22Rv1 (cell line): Measurements from ENCODE around the gene MBNL2.

ENCODE experiments used
- H3K27ac ChIP-seq: fragments of 450-650 bp; 2 replicates; pipeline ENCODE4 v1.5.1; 2017
- CTCF ChIP-seq: fragments of 450-650 bp; IDR thresholded peaks from 2 replicates; pipeline ENCODE4 v1.5.1; 2017; ENCODE audit warnings: mild to moderate bottlenecking
- ZFX ChIP-seq: fragments of 450-650 bp; IDR thresholded peaks from 2 replicates; pipeline ENCODE4 v1.6.1; 2017; ENCODE audit warnings: antibody characterized with exemption, borderline replicate concordance

MBNL2 gene

GRCh38 chr13:97329331-97329730 lies 107.2 kb downstream of the MBNL2 start:
- TF ChIP-seq ZFX (no peak), CTCF (no peak)
- H3K27ac ChIP-seq, result no peak overlapping the region

- no peak overlapping the region for H3K27ac ChIP-seq
- TF ChIP-seq ZFX, result no peak
- TF ChIP-seq CTCF, result no peak
Observed at GRCh38 chr13:97330448-97330847, 108.3 kb downstream of the MBNL2 start.

GRCh38 chr13:97332742-97333141 lies 110.6 kb downstream of the MBNL2 start:
- TF ChIP-seq CTCF (no peak), ZFX (no peak)
- no peak overlapping the region for H3K27ac ChIP-seq

- TF ChIP-seq CTCF (no peak), ZFX (no peak)
- no peak overlapping the region for H3K27ac ChIP-seq
Observed at GRCh38 chr13:97333983-97334382, 111.8 kb downstream of the MBNL2 start.

- H3K27ac ChIP-seq, result no peak overlapping the region
- TF ChIP-seq CTCF (no peak), ZFX (no peak)
Observed at GRCh38 chr13:97334690-97335089, 112.6 kb downstream of the MBNL2 start.

DNA sequence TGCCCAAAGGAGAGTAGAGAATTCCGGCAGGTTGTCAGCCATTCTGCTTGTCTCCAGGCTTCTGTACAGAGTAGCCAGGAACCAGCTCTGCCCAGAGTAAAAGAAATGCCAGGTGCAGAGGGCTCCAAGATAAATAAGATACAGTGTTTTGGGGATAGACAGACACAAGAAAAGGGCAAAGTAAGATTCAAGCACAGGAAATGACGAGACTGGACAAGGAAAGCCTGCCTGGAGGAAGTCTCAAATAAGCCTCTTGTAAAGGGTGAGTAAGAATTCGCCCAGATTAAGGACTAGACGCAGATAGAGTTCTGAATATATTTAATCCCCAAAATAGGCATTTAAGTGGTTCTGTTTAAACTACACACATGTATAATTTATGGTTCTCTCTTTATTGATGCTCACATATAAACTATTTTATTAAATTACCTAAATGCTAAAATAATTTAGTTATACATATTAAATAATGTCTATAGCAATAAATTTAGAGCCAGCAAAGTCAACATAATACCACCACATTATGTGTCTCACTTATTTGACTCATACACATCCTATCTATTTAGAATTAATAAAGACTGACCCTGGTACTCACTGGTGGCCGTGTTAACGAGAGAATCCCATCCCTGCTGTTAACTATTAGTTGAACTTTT lies 113.5 kb downstream of the MBNL2 start:
- H3K27ac ChIP-seq, result no peak overlapping the region
- TF ChIP-seq ZFX (no peak), CTCF (no peak)

GRCh38 chr13:97337985-97338499 lies 115.9 kb downstream of the MBNL2 start:
- TF ChIP-seq CTCF (no peak), ZFX (no peak)
- H3K27ac ChIP-seq, result no peak overlapping the region
